CD4-positive, alpha-beta memory T cell (primary cell): ENCODE results near the gene TGFBR1. TPM values are rescaled to one million over a fixed set of nuclear protein-coding genes. Genes with fewer than 3 reads are reported as not detected.

Experiments used
- CTCF ChIA-PET: fragments of 350-600 bp; sonication (Branson Sonifier 250); formaldehyde crosslinking; loops from one replicate; lab custom pipeline; 2021; ENCODE audit warnings: inconsistent platforms; ENCODE audit not compliant: partially characterized antibody; lab: Charles Lee
- POLR2A ChIA-PET: fragments of 350-600 bp; sonication (Branson Sonifier 250); formaldehyde crosslinking; loops from one replicate; lab custom pipeline; 2021; ENCODE audit not compliant: partially characterized antibody; lab: Charles Lee
- DNase-seq, 5 donors: peaks; one replicate each; pipeline versions ENCODE4 v3.0.0 to v3.0.0-alpha.2; 2020 to 2022; ENCODE audit warnings: mixed read lengths in 1 of 5
- H3K27ac ChIP-seq: one replicate; pipeline ENCODE4 v1.7.0; 2013; ENCODE audit warnings: low read depth, low read length
- H3K27me3 ChIP-seq: 2 replicates; pipeline ENCODE4 v1.7.0; 2013; ENCODE audit warnings: mild to moderate bottlenecking, low read length, moderate library complexity; ENCODE audit not compliant: insufficient read depth
- H3K36me3 ChIP-seq: 2 replicates; pipeline ENCODE4 v1.7.0; 2013; ENCODE audit warnings: mild to moderate bottlenecking, low read length, moderate library complexity; ENCODE audit not compliant: insufficient read depth
- H3K4me1 ChIP-seq: 2 replicates; pipeline ENCODE4 v1.7.0; 2013; ENCODE audit warnings: mild to moderate bottlenecking, low read length, moderate library complexity; ENCODE audit not compliant: insufficient read depth
- H3K4me3 ChIP-seq, 2 donors: one replicate each; pipeline ENCODE4 v1.7.0; 2013; ENCODE audit warnings: low read length in 2 of 2, mild to moderate bottlenecking in 1 of 2
- H3K9me3 ChIP-seq, 2 donors: one replicate each; pipeline ENCODE4 v1.7.0; 2013; ENCODE audit warnings: low read length in 2 of 2, control low read depth in 1 of 2; ENCODE audit not compliant: control insufficient read depth in 1 of 2
- H3K27ac Mint-ChIP-seq, 7 donors: one replicate each; pipeline ENCODE4 v1.8.0; 2020 to 2021; ENCODE audit warnings: mixed read lengths in 7 of 7, mild to moderate bottlenecking in 6 of 7, inconsistent platforms in 3 of 7, moderate library complexity in 3 of 7
- H3K27me3 Mint-ChIP-seq, 2 donors: one replicate each; pipeline ENCODE4 v1.8.0; 2020 to 2021; ENCODE audit warnings: mixed read lengths in 2 of 2
- H3K36me3 Mint-ChIP-seq, 2 donors: one replicate each; pipeline ENCODE4 v1.8.0; 2020 to 2021; ENCODE audit warnings: mixed read lengths in 2 of 2, inconsistent platforms in 1 of 2, mild to moderate bottlenecking in 1 of 2
- H3K4me1 Mint-ChIP-seq, 4 donors: one replicate each; pipeline ENCODE4 v1.8.0; 2020 to 2021; ENCODE audit warnings: mixed read lengths in 4 of 4, mild to moderate bottlenecking in 1 of 4
- H3K4me3 Mint-ChIP-seq, 8 donors: one replicate each; pipeline ENCODE4 v1.8.0; 2020 to 2021; ENCODE audit warnings: mixed read lengths in 8 of 8, mild to moderate bottlenecking in 7 of 8, moderate library complexity in 6 of 8, inconsistent platforms in 3 of 8
- H3K9me3 Mint-ChIP-seq, 8 donors: one replicate each; pipeline ENCODE4 v1.8.0; 2020 to 2021; ENCODE audit warnings: mixed read lengths in 8 of 8, mild to moderate bottlenecking in 5 of 8, inconsistent platforms in 3 of 8, moderate library complexity in 1 of 8
- intact Hi-C: fragments of 100-400 bp; cut with micrococcal nuclease; formaldehyde crosslinking; loops from one replicate; pipeline ENCODE4 v1.15.1; 2023
- polyA plus RNA-seq, 2 donors: library from polyadenylated mRNA; unstranded; fragments of 300-500 nt; fragmentation: Illumina TruSeq; gene quantifications; one replicate each; pipeline ENCODE4 v1.2.3, GENCODE V29; 2021
- total RNA-seq, 2 experiments: library from RNA; stranded (reverse); gene quantifications; one replicate each; pipeline ENCODE4 v1.2.3, GENCODE V29; 2021

Gene TGFBR1
- total and polyA plus RNA-seq, 4 experiments from 2014 or later: 19.1 to 27.4 (median 23.9) TPM

DNA sequence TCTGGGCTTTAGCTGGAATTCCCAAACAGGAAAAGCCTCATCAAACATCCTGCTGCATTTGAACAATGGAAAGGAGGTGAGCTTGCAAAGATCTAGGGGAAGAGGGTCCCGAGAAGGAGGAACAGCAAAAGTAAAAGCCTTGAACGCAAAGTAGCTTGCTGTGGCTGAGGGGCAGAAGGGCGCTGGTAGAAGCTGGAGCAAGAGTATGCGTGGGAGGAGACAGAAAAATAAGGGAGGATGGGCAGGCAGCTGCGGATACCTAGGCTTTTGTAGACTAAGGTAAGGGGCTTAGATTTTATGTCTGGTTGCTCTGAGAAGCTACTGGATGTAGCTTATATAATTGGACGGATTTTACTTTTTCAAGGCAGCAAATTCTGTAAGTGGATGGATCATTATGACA is 21.9 kb upstream of the TGFBR1 start:
- CTCF ChIA-PET: interaction anchor here (0.8 to 0.9 kb wide), 2 partner anchors 30 to 57 kb away, joined by 3 to 4 read pairs; no protein-coding TSS in a partner anchor
- intact Hi-C loops: no loop called here

DNA sequence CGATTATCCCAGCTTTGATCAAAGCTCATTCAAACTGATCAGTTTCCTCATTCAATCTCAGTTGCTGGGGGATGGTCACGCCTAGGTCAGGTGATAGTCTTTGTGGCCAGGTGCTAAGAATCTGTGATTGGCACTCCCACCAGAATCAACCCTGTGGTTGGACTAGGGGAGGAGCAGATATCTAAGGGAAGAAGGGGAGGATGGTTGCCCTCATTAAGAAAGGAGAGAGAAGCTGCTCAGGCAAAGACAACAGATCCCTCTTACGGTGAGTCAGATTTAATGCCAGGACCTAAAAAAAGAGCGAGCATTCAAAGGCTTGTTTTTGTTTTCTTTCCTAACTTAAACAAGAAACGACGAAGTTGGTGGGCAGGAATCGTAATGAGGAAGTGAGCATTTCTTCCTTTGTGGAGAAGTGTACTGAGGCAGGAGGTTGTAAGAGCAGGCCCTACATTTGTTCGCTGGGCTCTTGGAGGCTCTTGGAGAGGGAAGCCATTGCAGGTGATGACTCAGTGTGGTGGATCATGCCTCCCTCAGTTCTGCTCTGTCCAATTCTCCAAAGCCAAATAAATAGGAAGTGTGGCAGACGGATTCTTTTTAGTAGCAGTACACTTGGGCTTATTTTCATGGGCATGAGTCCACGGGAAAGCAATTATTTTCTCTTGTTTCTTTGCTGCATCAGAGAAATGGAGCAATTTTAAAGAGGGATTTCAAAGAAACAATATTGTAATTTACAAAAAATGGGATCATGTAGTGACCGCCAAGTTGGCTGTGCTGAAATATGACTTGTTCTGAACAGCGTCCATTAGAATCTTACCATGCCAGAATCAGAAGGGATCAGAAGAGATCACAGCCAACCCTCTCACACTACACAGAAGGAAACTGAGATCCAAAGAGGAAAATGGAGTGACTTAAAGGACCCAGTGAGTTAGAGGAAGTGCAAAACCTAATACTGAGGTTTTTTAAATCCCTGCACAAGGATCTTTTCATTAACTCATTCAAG is 18.7 kb upstream of the TGFBR1 start:
- ChIA-PET POLR2A (interaction anchor here (0.6 to 1.9 kb wide), 3 partner anchors 9 to 128 kb away, joined by 3 to 6 read pairs (median 5); no protein-coding TSS in a partner anchor), CTCF (no interaction called here)
- Mint-ChIP-seq H3K4me3 (peak overlapping the region in 3 of 8 donors; percentile 20 to 33 (median 26)), H3K9me3 (peaks cover 0 to 6% (median 4%) of the 10 kb centered on the region in 8 donors), H3K27ac (peak overlapping the region in 1 of 7 donors; percentile 3), H3K36me3 (peaks cover 0 to 2% of the 10 kb centered on the region in 2 donors), H3K4me1 (peaks cover 15 to 22% (median 18%) of the 10 kb centered on the region in 4 donors), H3K27me3 (no peaks in the 10 kb centered on the region)
- H3K4me1 ChIP-seq: peaks cover 21% of the 10 kb centered on the region
- no peak overlapping the region for H3K27ac ChIP-seq
- H3K4me3 ChIP-seq: no peak overlapping the region
- intact Hi-C loops: no loop called here
- DNase-seq: no peak
- no peaks in the 10 kb centered on the region for H3K9me3 ChIP-seq
- no peaks in the 10 kb centered on the region for H3K36me3 ChIP-seq
- H3K27me3 ChIP-seq: no peaks in the 10 kb centered on the region

More for the DNA sequence above, 21.9 kb upstream of the TGFBR1 start:
- POLR2A ChIA-PET: interaction anchor here (1.6 to 1.8 kb wide), 2 partner anchors 10 to 24 kb away, joined by 4 to 5 read pairs; no protein-coding TSS in a partner anchor
- Histone ChIP-seq H3K9me3 (no peaks in the 10 kb centered on the region), H3K27me3 (no peaks in the 10 kb centered on the region), H3K4me3 (no peak overlapping the region), H3K36me3 (no peaks in the 10 kb centered on the region), H3K27ac (no peak overlapping the region), H3K4me1 (peaks cover 12% of the 10 kb centered on the region)
- H3K4me1 Mint-ChIP-seq: peaks cover 11 to 28% (median 19%) of the 10 kb centered on the region in 4 donors
- H3K9me3 Mint-ChIP-seq: no peaks in the 10 kb centered on the region
- no peaks in the 10 kb centered on the region for H3K36me3 Mint-ChIP-seq
- H3K27me3 Mint-ChIP-seq: no peaks in the 10 kb centered on the region
- H3K27ac Mint-ChIP-seq: no peak overlapping the region
- H3K4me3 Mint-ChIP-seq: no peak overlapping the region
- no peak for DNase-seq

DNA sequence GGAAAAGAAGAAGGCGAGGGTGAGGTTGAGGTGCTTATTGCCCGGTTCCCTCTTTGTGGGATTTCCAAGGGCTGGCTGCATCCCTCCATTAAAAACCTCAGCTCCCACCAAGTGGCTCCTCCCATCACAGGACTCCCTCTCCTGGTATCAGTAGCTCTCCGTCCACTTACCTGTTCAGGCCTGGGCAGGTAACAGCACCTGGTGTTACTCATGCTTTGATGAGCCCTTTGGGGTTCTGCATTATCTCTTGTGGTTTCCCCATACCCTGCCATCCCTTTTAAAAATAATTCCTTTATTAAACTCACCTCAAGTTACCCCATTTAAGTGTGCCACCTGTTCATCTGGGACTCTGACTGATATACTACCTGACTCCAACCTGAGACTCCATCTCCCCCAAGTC is 17.5 kb upstream of the TGFBR1 start:
- Histone ChIP-seq H3K27ac (no peak overlapping the region), H3K4me1 (peaks cover 30% of the 10 kb centered on the region), H3K36me3 (no peaks in the 10 kb centered on the region), H3K4me3 (no peak overlapping the region), H3K9me3 (no peaks in the 10 kb centered on the region), H3K27me3 (no peaks in the 10 kb centered on the region)
- Mint-ChIP-seq H3K4me3 (peak overlapping the region in 1 of 8 donors; percentile 8), H3K36me3 (peaks cover 0 to 2% of the 10 kb centered on the region in 2 donors), H3K27ac (no peak overlapping the region), H3K4me1 (peaks cover 24 to 32% (median 27%) of the 10 kb centered on the region in 4 donors), H3K27me3 (no peaks in the 10 kb centered on the region), H3K9me3 (peaks cover 0 to 6% (median 4%) of the 10 kb centered on the region in 8 donors)
- CTCF ChIA-PET: no interaction called here
- DNase-seq: no peak
- intact Hi-C loops: no loop called here
- POLR2A ChIA-PET: no interaction called here

DNA sequence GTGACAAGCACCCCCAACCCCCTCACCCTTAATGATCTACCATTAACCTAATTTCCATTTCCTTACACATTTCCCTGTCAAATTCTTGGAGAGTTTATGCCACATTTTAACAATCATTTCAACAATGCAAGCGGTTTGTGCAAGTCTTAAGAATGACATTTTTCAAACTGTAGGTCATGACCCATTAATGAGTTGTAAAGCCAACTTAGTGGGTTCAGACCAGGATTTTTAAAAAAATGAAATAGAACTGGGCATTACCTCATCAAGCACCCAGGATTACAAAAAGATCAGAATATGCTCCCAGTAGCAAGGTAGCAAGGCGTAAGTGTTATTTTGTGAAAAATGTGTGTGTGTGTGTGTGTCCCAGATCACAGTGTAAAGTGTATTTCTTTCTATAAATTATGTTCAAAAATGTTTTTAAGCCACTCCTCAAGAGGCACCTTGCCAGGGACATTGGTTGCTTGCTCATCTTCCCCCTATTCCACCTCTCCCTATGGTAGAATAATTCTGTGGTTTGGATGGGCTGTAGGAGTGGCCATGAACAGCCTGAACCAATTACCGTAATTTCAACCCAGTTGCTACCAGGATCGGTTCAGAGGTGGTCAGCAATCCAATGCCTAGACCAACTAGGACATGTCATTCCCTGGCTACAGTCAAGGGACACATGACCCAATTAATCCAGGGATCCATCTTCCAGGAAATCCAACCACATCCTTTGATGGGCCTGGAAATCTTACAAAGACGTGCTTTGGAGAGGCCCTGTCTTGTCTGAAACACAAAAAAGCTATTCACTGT is 14.4 kb upstream of the TGFBR1 start:
- CTCF ChIA-PET: no interaction called here
- Histone ChIP-seq H3K9me3 (no peaks in the 10 kb centered on the region), H3K36me3 (no peaks in the 10 kb centered on the region), H3K27me3 (no peaks in the 10 kb centered on the region), H3K4me1 (peaks cover 45% of the 10 kb centered on the region), H3K4me3 (no peak overlapping the region), H3K27ac (no peak overlapping the region)
- Mint-ChIP-seq H3K36me3 (peaks cover 0 to 2% of the 10 kb centered on the region in 2 donors), H3K4me3 (peak overlapping the region in 1 of 8 donors; percentile 43), H3K27me3 (no peaks in the 10 kb centered on the region), H3K9me3 (peaks cover 0 to 6% (median 4%) of the 10 kb centered on the region in 8 donors), H3K27ac (no peak overlapping the region), H3K4me1 (peaks cover 33 to 47% (median 40%) of the 10 kb centered on the region in 4 donors)
- intact Hi-C loops: no loop called here
- no peak for DNase-seq
- POLR2A ChIA-PET: interaction anchor here (1.0 to 5.5 kb wide), 2 partner anchors 13 to 43 kb away, joined by 3 to 31 read pairs; partner anchors contain the start of gene TGFBR1

DNA sequence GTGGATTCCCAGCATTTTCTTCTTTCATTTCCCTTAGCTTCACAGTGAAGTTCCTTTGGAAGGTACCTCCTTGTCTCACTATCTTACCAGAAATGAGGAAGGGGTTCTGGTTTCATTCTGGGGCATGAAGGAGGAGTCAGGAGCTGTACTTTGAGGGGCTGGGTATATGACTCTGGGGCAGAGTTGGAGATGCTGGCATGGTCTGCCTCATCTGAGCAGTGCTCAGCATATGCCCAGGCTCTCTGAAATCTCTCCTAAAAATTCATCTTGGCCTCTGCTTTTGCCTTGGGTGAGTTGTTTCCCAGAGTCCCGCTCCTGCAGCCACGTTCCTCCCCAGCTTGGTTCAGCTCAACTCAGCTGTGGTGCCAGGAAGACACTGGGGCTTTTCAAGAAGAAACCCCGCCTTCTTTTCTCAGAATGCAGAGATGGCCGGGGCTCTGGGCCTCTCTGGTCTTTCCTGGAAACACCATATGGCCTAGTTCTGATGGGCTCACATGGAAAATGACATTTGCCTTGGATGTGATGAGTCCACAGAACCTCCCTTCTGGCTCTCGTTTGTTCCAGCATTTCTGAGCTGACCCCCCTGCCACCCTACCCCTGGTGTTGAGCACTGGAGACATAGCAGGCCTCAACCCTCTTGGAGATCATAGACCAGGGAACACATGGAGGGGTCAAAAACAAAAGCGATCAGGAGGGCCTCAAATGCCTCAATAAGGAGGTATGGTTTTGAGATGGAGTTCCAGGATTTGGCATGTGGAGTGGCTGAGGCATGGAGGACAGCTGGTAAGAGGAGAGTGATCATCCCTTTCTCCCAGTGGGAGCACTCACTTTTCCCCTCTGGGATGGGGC is 12.0 kb upstream of the TGFBR1 start:
- Mint-ChIP-seq H3K4me1 (peaks cover 26 to 57% (median 38%) of the 10 kb centered on the region in 4 donors), H3K27me3 (no peaks in the 10 kb centered on the region), H3K4me3 (peak overlapping the region; percentile 63 to 86 (median 78)), H3K36me3 (peaks cover 0 to 2% of the 10 kb centered on the region in 2 donors), H3K9me3 (peaks cover 0 to 6% (median 4%) of the 10 kb centered on the region in 8 donors), H3K27ac (peak overlapping the region; percentile 1 to 84 (median 60))
- ChIA-PET CTCF (interaction anchor here (1.2 to 1.8 kb wide), 6 partner anchors 9 to 79 kb away, joined by 3 to 6 read pairs (median 4); no protein-coding TSS in a partner anchor), POLR2A (interaction anchor here (1.0 to 5.5 kb wide), 6 partner anchors 10 to 79 kb away, joined by 3 to 31 read pairs (median 4); partner anchors contain the start of gene TGFBR1)
- Histone ChIP-seq H3K9me3 (no peaks in the 10 kb centered on the region), H3K27me3 (no peaks in the 10 kb centered on the region), H3K4me3 (no peak overlapping the region), H3K36me3 (no peaks in the 10 kb centered on the region), H3K4me1 (peaks cover 35% of the 10 kb centered on the region), H3K27ac (no peak overlapping the region)
- intact Hi-C loops: no loop called here
- peak in 1 of 5 donors; percentile 21 for DNase-seq

DNA sequence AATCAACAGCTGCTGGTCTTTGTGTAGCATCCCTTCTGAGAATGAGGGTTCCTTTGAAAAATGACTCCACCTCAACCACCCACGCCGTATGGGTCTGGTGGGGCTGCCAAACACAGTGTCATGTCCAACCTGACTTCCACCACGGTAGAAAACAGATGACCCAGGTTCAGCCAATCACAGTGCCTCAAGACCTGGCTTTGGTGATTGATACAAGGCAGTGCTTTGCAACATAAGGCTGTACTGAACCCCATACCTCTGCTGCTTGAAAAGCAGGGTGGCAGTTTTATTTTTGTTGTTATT is 11.5 kb upstream of the TGFBR1 start:
- Histone ChIP-seq H3K27me3 (no peaks in the 10 kb centered on the region), H3K36me3 (no peaks in the 10 kb centered on the region), H3K4me3 (no peak overlapping the region), H3K27ac (no peak overlapping the region), H3K4me1 (peaks cover 35% of the 10 kb centered on the region), H3K9me3 (no peaks in the 10 kb centered on the region)
- H3K27ac Mint-ChIP-seq: no peak overlapping the region
- CTCF ChIA-PET: interaction anchor here (1.4 to 1.8 kb wide), 3 partner anchors 8 to 80 kb away, joined by 5 to 6 read pairs (median 6); no protein-coding TSS in a partner anchor
- H3K36me3 Mint-ChIP-seq: peaks cover 0 to 2% of the 10 kb centered on the region in 2 donors
- H3K27me3 Mint-ChIP-seq: no peaks in the 10 kb centered on the region
- peaks cover 26 to 62% (median 36%) of the 10 kb centered on the region in 4 donors for H3K4me1 Mint-ChIP-seq
- H3K4me3 Mint-ChIP-seq: no peak overlapping the region
- H3K9me3 Mint-ChIP-seq: peaks cover 0 to 6% (median 4%) of the 10 kb centered on the region in 8 donors
- POLR2A ChIA-PET: interaction anchor here (1.0 to 5.5 kb wide), 4 partner anchors 10 to 80 kb away, joined by 3 to 31 read pairs (median 6); partner anchors contain the start of gene TGFBR1
- no peak for DNase-seq
- intact Hi-C loops: no loop called here
